Vagina (tissue), 2 donors: ENCODE results near the gene FHDC1.

Experiments used
- POLR2AphosphoS5 ChIP-seq, 2 donors: sonication (generic); formaldehyde crosslinking; IDR thresholded peaks; one replicate each; pipeline ENCODE4 v1.9.0; 2017; ENCODE audit warnings: antibody characterized with exemption in 2 of 2, mild to moderate bottlenecking in 2 of 2, low read depth in 1 of 2; ENCODE audit not compliant: insufficient read depth in 1 of 2
- TF ChIP-seq, protein P1 (sequence below), 3 experiments: fragments of 450-650 bp in 2 of 3; fragments of 200-600 bp in 1 of 3; sonication (generic) in 1 of 3; IDR thresholded peaks; one replicate each; pipeline ENCODE4 v1.5.1; 2017 to 2019; ENCODE audit warnings: antibody characterized with exemption in 3 of 3, mild to moderate bottlenecking in 2 of 3, moderate library complexity in 2 of 3

DNA sequence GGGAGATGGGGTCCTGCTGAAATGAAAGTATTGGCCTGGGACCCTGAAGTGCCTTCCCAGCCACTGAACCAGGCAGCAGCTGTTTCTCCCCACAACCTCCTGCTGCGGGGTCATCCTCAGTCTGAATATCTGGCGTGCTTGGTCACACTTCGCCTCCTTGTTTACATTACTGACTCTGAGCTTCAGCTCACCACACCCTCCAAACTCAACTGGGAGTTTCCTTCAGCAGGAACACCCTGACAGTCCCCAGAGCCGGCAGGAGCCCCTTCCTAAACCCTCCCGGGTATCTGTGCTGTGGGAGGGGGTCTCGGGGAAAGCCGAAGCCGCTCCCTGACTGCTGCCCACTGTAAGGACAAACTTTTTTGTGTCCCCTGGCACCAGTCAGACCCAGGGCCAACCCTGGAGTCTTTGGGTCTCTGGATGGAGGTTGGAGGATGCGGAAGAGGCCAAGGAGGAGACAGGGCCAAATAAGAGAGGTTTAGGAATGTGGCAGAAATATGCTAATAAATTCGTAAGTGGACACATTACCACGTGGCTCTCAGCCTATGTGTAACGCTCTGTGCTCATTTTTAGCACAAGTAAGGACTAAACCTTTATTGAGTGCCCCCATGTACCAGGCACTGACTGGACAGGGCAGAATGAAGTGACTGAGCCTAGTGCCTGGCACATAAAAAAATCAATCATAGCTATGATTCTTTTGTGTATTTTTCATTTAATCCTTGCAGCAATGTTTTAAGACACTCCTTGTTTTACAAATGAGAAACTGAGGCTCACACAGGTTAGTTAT lies 20.7 kb downstream of the FHDC1 start:
- TF ChIP-seq, protein P1, sequence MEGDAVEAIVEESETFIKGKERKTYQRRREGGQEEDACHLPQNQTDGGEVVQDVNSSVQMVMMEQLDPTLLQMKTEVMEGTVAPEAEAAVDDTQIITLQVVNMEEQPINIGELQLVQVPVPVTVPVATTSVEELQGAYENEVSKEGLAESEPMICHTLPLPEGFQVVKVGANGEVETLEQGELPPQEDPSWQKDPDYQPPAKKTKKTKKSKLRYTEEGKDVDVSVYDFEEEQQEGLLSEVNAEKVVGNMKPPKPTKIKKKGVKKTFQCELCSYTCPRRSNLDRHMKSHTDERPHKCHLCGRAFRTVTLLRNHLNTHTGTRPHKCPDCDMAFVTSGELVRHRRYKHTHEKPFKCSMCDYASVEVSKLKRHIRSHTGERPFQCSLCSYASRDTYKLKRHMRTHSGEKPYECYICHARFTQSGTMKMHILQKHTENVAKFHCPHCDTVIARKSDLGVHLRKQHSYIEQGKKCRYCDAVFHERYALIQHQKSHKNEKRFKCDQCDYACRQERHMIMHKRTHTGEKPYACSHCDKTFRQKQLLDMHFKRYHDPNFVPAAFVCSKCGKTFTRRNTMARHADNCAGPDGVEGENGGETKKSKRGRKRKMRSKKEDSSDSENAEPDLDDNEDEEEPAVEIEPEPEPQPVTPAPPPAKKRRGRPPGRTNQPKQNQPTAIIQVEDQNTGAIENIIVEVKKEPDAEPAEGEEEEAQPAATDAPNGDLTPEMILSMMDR (IDR thresholded peaks at IDR 0.05): no peak
- TF ChIP-seq POLR2AphosphoS5 (IDR thresholded peaks at IDR 0.05; ENCODE audit: insufficient read depth in 1 of 2, low read depth in 1 of 2): no peak
